Measurements from ENCODE around the gene PTDSS2.

GRCh38 chr11:487571-488021 lies 37.5 kb downstream of the PTDSS2 start:
- TF ChIP-seq POLR2A (IDR thresholded peaks at IDR 0.05) (no peak), EP300 (IDR thresholded peaks at IDR 0.05) (no peak)
